ENCODE results near the gene NKX2-3.

Gene NKX2-3

DNA sequence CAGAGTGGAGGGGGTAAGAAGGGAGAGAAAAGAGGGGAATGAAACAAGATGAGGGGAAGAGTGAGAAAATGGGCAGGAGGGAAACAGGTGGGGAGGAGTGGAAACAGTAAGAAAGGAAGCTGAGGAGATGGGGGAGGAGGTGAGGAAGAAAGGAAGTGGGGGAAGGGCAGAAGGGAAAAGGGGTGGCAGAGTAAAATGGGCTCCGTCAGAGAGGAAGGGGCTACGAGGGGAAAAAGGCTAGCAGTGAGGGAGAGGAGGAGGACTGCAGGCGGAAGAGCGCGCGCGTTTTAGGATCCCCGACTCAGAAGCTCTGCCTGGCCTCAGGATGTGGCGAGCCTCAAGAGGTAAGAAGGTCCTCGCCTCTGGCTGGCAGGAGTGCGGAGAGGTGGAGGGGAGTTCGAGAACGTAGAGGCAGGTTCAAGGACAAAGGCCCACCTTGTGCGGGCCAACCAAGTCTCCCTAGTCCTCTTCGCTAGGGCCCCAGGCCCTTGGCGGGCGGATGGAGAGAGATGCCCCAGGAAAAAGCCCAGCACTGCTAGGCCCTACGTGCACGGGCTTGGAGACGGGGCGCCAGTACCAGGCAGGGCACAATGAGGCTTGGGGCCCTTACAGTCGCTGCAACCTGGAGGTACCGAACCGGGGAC is 5.8 kb upstream of the NKX2-3 start:
- no peak for DNase-seq

DNA sequence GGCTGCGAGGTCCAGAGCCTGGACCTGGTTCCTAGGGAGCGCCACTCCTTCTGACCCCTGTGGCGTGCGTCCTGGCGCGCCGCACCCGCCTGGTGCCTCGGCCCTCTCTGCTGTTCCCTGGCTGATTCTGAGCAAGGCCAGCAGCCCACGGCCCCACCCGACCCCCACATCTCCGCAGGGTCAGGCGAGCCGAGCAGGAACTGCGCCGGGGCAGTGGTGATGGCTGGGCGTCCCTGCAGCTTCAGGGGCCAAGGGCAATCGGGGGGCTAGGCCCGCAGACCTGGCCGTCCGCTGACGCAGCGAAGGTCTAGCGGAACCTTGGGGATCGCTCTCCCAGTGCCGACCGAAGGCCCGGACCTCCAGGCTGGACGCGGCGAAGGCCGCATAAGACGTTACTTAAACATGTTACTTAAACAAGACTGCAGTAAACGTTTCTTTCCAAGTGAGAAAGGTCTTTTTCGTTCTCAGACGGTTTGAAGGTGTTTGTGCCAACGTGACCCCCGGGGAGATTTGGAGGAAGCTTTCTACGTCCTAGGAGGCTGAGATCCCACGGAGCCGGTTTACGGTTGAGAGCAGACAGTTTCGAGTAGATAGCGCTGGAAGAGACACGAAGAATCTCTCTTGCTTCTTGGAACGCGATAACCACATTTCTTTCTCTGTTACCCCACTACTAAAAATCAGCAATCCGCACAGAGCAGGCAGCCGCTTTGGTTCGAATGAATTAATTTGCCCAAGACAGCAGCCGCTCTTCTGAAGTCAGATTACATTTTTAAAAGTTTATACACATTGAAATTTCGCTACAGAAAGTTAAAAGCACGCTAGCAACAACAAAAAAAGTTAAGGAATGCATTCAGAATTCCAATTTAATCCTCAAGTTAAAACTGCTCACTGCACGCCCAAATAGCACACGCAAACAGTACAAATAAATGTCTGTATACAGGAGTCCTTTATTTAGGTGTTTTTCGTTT is 4.9 kb upstream of the NKX2-3 start:
- no peak for DNase-seq

DNA sequence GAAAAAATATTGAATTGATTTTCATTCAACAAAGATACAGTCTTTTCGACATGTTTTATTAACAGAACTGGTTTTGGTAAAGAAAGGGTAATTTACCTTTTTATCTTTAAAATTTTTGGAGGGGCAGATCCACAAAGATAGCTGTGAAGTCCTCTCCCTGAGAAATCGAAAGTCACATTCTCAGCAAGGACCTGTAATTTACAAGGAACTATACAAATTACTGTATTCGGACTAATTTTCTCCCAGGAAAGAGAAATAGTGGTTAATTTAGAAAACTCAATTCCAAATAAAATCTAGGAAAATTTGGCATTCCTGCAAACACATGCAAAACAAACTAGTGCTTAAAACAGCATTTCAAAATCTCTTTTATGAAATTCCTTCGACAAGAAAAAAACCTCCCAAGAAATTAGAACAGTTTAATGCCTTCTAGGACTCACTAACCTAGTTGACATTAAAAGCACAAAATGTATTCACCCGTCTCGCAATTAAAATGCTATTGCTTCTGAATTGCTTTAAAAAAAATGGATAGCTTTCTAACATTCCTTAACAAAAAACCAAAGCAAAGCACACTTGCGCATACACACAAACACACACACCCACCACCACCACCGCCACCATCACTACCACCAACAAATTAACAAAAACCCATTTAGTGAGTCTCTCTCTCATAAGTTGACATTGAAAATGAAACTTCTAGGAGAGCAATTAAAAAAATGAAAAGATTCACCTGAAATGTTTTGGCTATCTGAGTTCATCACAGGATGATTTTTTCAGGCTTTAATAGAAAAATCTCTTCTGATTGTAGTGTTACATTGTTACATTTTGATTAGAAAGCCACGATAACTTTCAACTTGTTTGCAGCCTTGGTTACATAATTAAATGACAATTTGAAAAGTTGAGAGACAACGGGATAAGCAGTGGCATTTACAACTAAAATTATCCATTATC is 4.0 kb upstream of the NKX2-3 start:
- DNase-seq = no peak

DNA sequence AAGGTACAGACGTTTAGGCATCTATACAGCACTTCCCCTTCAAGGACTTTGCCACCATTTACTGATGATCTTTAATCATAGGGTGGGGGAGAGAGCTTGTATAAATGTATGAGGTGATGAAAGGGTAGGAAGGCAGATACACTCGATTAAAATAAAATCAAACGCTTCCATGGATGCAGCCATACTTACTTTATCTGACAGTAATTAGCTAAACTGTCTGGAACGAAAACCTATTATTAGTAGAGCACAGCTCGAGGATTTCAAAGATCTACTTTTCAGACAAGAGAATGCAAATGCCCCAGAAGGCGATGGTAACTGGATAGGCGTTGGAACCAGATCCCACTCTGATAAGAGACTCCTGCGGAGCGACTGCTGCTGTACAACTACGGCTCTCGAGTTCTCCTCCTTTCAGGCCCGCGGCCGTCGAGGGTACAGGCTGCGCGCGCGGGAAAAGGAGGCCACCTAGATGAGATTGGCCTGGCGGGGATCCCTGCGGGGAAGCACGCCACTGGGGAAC is 3.1 kb upstream of the NKX2-3 start:
- no peak for DNase-seq

DNA sequence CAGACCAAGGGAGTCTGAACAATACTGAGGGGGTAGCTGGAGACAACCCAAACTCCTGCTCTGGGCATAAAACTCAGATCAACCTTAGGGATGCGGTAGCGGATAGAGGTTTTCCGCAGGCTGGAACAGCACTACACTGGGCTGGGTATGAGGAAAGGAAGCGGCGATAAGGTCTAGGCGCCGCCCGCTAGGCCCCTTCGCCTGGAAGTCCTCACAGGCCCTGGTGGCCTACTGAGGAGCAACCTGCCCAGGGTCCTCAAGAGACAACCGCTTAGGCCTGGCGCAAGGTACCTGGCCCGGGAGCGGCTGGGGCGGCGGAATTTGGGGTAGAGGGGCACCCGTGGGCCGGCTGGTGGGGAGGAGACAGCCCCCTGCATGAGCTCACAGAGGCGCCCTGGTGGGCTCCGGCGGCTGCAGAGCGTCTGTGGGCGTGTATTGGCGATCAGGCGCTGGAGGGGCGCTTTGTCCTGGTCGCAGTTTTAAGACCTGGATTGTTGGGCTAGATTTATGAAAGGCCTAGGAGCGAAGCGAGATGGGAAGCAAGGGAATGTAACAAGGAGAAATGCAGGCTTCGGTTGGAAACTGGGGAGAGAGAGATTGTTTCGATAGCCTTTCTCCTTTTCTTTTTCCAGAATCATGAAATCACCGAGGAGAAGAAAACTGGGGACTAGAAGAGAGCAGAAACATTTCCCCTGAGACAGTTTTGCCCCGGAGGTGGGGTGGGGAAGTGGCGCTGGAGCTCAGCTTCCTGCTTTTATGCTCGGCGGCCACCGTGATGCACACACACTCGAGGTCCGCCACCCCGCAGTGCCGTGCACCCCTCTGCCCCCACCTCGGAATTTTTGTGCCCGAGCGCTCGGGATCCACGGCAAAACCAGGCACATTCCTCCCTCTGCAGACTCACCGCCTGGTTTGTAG is 2.4 kb upstream of the NKX2-3 start:
- no peak for DNase-seq

DNA sequence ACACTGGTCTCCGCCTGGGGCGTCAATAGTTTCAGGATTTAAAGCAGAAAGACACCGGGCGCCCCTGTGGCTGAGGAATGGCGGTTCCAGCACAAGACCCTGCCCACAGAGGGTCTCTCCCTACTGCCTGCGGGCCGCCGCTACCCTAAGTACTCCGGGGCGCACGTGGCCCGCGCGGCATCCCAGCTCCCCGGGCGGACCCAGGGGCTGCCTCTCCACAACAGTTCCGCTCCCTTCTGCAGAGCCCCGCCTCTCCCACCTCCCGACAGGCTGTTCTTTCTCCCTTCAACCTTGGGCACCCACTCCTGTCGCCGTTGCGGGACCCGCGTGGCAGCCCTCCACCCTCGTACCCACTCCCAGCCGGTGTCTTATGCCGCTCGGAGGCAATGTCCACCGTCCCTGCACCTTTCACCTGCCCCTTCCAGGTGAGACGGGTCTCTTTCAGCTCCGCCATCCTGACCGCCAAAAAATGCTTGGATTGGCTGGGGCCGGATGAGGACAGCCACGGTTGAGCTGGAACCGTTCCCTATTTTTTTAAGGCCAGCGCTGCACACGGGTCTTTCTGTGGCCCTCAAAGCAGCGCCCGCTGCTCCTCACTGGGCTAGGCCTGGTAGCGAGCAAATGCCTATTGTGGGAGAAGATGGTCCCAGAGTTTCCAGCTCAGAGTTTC is 1.6 kb upstream of the NKX2-3 start:
- no peak for DNase-seq

DNA sequence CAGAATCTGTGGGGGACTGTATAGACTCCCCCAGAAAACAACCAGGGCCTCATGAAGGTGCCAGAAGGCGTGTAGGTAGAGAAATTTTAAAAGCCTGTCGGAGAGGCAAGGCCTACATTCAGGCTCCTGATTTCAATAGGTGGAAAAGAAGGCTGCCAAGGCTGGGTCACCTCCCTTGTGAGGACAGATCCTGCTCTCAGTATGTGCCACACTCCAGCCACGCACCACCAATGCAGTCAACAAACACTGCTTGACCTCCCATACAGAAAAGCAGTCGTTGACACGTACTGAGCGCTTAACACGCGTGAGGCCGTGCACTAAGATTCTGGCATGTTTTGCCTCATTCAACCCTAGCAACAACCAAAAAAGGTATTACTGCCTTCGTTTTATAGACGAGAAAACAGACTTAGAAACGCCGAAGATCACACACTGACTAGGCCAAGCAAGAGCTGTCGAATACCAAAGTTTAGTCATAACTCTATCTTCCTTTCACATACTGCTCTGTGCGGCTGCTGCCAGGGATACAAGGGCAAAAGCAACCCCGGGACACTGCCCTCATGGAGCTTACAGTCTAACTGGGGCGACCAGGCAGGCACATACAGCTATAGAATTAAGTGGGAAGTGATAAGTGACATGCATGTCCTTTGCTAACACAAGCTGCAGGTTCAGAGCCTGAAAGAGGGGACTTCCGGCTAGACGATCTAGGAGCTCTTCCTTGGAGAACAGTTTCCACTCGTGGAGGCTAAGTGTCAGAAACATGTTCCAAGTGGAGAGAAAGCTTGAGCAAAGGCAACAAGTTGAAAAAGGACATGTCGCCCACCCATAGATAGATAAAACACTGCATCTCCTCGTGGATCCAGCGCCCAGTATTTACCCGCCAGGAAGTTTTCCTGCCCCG is 797 bp upstream of the NKX2-3 start:
- no peak for DNase-seq

DNA sequence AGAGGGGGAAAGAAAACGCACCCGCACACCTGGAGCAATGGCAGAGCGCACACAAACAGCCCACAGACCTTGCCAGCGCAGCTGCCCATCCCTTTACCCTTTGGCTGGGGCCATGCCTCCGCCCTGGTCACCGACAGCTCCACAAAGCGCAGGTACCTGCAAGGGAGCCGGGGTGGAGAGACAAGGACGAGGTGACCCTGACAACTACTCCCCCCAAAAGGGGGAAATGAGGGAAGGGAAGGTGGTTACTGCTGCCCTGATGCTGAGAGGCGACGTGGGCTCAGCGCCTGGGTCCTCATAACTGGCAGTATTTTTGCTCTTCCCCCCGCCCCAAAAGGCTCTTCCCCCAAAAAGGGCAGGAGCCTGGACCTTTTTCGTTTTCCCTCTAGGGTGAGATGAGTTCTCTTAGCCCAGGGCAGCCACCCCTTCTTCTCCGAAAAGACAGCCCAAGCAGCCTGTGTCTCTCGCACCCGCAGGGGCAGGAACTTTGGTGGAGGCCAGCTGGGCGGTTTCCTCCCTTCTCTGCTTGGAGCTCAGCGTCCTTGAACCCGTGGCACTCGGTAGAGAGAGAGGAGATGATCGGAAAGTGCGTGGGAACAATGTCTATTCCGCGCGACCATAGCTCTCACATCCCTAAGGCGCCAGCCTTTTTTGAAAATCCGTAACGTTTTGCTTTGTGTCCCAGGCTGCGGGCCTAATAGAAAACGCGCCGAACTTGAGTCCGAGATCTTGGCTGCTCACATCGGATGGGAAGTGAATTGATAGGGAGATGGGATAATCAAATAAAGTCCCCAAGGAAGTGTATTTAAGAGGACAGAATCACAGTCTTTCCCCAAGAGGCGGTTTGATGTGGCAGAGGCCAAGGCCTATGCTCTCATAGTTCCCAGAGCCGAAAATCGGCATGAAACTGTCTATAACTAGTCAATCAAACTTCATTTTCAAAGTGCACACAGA is 1.0 kb downstream of the NKX2-3 start:
- DNase-seq = no peak

DNA sequence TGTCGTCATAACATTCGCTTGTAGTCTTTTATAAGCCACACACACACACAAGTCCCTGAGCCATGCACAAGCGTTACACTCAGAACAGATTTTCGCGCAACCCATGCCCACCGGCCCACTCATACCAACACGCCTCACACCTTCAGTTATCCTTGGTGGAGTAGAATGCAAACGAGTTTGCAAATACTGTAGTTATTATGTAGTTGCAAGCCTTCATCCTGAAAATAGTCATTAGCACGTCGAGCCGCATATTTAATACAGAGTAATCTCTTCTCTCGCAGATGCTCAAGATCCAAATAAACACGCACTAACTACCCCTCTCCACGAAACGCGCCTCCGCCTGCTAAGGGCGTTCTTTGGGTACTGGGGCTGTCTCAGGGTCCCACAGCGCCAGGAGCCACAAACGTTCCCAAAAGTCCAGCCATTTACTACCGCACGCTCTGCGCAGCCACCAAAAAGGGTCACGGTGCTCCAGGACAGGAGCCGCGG is 1.8 kb downstream of the NKX2-3 start:
- DNase-seq = no peak

DNA sequence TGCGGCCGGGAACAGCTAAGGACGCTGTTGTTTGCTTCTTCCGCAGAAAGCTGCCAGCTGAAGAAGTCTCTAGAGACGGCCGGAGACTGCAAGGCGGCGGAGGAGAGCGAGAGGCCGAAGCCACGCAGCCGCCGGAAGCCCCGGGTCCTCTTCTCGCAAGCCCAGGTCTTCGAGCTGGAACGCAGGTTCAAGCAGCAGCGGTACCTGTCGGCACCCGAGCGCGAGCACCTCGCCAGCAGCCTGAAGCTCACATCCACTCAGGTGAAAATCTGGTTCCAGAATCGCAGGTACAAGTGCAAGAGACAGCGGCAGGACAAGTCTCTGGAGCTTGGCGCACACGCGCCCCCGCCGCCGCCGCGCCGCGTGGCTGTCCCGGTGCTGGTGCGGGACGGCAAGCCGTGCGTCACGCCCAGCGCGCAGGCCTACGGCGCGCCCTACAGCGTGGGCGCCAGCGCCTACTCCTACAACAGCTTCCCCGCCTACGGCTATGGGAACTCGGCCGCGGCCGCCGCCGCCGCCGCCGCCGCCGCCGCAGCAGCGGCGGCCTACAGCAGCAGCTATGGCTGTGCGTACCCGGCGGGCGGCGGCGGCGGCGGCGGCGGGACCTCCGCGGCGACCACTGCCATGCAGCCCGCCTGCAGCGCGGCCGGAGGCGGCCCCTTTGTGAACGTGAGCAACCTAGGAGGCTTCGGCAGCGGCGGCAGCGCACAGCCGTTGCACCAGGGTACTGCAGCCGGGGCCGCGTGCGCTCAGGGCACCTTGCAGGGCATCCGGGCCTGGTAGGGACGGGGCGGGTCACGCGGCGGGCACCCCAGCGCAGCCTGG is 2.4 kb downstream of the NKX2-3 start:
- DNase-seq = no peak

DNA sequence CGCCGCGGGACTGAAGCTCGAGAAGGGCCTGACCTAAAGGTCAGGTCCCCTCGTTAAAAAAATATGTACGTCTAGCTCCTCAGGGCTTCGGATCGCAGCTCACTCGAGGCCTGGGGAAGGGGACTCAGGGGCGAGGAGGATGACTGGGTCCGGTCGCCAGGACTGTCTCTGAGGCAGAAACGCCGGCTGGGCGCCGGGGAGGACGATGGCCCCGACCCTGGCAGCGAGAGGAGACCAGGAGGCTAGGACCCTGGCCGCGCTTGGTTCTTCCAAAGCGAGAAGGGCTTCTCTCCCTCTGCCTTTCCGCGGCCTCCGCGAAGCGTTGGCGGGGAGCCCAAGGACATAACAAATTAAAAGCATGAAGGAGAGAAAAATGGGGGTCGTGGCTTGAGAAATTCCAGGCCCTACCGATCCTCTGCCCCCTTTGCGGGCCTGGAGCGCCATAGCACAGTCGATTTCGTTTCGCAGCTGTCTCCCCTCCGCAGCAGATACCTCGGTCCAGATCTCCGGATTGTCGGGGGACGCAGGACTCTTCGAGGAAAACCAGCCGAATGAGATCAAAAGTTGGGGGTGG is 3.1 kb downstream of the NKX2-3 start:
- DNase-seq = no peak

DNA sequence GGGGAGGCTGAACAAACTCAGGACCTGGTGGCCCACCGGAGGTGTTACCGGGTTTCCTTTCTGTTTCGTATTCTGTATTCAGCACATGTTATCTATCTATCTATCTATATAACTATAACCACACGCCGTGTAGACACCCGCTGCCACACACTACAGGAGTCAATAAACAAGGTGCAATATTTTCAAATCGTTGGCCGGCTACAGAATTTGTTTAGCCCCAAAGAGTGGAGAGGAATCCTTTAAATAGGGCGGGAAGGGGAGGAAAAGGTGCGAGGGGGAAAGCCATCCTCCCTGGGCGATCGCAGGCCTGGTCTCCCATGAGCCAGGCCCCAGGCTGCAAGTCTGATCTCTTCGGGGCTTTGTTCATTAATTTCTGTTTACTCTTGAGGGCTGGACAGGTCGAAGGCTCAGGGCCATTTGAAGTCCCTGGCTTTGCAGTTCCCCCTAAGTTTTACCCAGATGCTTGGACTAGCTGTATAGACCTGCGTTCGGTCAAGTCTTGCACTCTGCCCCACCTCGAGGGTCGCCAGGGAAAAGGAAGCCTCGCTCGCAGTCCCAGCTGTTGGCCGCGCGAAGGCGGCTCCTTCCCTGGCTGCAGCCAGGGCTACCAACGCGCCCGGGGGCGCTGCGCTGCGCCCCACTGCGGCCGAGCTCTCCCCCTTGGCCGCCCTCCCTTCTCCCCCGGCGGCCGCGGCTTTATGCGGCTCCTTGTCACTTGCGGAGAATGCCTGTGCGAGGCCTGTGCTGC is 3.8 kb downstream of the NKX2-3 start:
- DNase-seq = no peak

DNA sequence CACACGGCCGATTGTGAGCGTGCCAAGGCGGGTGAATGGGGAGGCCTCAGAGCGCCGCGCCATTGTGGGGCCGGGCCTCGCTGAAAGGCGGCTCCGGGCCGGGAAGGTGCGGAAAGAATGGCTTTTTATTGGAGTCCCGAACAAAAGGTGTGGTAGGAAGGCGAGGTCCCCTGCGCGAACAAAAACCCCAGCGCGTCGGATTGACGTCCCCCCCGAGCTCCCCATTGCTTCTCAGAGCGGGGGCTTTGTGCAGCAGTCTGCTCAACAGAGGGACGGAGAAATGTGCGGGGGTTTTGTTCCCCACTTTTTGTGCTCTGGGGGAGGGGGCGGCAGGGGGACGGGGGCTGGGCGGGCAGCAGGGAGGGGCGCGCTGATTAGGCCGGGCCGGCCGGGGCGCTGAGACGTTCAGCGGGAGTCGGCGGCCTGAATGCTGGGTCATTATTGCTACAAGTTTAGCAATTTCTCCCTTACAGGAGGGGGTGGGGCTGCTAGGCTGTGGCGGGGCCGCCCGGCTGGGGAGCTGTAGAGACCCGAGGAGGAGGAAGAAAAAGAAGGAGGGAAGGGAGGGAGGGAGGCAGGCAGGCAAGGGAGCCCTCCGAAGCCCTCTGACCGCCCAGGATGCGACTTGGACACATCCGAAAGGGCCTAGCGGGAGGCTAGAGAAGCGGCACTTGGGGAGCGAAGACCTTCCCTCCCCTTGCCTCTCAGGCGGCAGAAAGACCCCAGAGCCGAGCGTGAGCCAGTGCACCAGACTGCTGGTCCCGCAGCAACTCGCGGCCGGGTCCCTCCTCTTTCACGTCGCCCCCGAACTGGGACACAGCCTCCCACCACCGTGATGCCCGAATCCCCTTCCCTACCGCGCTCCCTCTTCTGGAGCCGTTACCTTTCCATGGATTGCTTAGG is 4.6 kb downstream of the NKX2-3 start:
- DNase-seq = no peak

Measured in hypothalamus (tissue), 51 donors.